GM19455 (cell line): ENCODE measurements around the gene NAMPT.
"Not testable (repeated sequence)": the region's sequence is repeated elsewhere in the genome, so short reads cannot be mapped to it uniquely, and the experiment has no call there.

Source experiments
- ATAC-seq: cut with Tn5 transposase; IDR thresholded peaks from one replicate; pipeline ENCODE4 v1.9.1; 2021; ENCODE audit not compliant: unreplicated experiment

The NAMPT gene

GRCh38 chr7:106236065-106236464 lies 48.7 kb downstream of the NAMPT start:
- no peak for ATAC-seq

DNA sequence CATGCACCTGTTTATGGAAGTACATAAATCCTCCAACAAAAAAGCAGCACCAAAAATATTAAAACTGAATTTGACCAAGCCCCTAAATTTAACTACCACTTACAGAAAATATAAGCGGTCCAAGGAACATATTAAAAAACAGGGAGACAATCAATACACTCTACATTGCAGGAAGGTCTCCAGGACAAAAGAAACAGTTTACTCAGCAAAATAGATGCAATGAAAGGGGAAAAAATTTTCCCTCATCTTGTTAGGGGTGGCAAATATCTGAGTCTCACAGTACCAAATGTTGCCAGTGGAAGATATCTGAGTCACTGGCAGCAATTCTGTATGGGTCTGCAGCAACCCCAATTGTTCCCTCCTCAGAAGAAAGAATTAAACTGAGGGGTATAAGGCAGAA lies 50.4 kb downstream of the NAMPT start:
- ATAC-seq = no peak

GRCh38 chr7:106231856-106232490 lies 52.8 kb downstream of the NAMPT start:
- ATAC-seq = no peak

DNA sequence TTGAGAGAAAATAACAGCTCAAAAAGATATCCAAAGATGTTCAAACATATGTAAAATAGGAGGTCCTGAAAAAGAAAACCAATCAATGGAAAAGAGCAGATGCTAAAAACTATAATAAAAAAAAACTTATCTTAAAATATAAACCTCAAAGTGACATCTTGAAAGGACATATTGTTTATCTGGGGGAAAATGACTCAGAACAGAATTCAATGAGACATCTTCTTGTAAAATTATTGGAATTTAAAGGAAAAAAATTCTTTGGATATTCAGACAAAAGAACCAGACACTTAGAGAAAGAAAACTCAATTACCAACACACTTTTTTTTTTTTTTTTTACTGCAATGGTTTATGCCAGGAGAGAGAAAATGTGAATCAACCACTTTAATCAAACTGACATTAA lies 58.9 kb downstream of the NAMPT start:
- ATAC-seq = no peak

DNA sequence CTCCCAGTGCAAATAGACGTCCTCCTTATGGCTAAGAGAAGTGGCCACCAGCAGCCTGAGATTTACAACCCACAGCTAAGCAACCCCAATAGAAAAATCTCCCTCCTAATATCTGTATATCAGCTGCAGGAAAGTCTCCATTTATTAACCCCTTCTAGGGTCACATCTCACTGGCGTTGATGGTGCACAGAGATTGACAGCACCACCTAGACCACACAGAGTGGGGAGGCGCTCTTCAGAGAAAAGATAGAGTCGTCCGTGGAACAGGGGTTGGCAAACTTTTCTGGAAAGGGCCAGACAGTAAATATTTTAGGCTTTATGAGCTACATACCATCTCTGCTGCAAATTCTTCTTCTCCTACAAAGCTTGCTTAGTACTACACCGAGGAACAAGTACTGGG lies 60.0 kb downstream of the NAMPT start:
- ATAC-seq = no peak

- ATAC-seq = no peak
Observed at GRCh38 chr7:106223156-106223555, 61.6 kb downstream of the NAMPT start.

DNA sequence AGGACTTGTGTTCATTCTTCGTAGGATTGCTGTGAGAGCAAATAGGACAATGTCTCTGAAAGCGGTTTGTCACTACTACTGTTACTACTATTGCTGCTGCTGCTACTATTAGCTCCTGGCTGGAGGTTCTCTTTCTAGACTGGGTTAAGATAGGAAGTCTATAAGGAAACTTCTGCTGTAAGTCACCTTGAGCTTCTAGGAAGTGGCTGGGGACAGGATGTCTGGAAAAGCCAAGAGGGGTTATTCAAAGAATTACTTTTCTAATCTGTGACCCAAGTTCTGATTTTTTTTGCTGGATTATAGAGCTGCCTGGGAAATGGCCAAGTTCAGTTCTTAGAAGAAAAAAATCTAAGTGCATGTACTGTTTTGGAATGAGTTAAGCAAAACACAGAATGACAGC lies 62.2 kb downstream of the NAMPT start:
- no peak for ATAC-seq

GRCh38 chr7:106220307-106220706 lies 64.5 kb downstream of the NAMPT start:
- no peak for ATAC-seq

GRCh38 chr7:106219170-106219569 lies 65.6 kb downstream of the NAMPT start:
- no peak for ATAC-seq

DNA sequence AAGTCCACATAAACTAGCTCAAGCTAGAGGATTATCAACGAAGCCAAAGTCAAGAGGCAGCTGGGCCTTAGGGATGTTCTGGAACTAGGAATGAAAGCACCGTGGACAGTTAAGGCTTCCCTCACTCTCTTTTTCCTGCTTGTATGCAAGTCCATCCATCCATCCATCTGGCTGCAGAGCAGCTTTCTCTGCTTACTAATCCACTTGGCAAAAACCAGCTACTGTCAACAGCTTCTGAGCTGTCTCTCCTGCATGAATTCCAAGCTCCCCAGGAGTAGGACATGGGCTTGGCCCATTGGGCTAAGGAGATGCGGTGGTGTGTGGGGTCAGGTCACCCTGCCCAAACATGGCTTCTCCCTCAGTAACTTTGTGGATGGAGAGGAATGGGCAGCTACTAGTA lies 66.2 kb downstream of the NAMPT start:
- ATAC-seq = no peak

- ATAC-seq = no peak
Observed at GRCh38 chr7:106216923-106217542, 67.8 kb downstream of the NAMPT start.

DNA sequence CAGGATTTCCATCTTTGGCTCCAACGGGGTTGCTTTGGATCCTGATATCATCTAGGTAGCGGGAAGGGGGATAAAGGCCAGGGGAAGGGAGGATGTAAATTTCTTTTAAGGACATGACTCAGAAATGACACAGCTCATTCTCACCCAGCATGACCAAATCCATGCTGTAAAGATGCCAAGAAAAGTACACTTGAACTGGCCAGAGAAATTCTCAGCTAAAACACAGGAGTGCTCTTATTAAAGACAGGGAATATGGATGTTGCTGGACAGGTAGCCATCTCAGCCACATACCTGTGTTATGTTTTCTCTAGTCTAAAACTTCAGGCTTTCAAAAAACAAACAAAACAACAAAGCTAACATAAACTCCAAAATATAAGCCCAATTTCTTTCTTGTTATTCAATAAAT lies 68.3 kb downstream of the NAMPT start:
- no peak for ATAC-seq

DNA sequence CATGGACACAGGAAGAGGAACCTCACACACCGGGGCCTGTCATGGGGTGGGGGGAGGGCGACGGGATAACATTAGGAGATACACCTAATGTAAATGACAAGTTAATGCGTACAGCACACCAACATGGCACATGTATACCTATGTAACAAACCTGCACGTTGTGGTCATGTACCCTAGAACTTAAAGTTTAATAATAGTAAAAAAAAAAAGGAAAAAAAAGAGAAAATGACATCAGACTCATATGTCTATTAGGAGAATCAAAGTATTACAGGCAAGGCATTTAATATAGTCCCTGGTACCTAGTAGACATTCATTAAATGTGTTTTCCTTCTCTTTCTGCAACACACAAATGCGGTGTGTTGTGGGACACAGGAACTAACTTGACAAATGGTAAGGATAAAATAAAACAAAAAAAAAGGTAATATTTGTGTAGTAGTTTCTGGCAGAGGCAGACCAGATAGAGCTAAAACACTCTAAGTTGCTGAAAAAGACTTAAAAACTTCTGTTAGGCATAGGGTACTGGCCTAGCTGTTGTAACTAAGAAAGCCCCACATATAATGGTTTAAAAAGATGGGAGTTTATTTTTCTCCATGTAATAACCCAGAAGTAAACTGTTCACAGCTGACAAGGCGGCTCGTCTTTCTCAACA lies 68.8 kb downstream of the NAMPT start:
- ATAC-seq = no peak

DNA sequence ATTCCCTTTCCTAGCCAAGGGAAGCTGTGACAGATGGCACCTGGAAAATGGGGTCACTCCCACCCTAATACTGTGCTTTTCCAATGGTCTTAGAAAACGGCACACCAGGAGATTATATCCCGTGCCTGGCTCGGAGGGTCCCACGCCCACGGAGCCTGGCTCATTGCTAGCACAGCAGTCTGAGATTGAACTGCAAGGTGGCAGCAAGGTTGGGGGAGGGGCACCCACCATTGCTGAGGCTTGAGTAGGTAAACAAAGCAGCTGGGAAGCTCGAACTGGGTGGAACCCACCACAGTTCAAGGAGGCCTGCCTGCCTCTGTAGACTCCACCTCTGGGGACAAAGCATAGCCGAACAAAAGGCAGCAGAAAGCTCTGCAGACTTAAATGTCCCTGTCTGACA lies 75.8 kb downstream of the NAMPT start:
- ATAC-seq = not testable (repeated sequence)

GRCh38 chr7:106206826-106207541 lies 77.8 kb downstream of the NAMPT start:
- no peak for ATAC-seq

GRCh38 chr7:106205621-106206222 lies 79.1 kb downstream of the NAMPT start:
- ATAC-seq = no peak

DNA sequence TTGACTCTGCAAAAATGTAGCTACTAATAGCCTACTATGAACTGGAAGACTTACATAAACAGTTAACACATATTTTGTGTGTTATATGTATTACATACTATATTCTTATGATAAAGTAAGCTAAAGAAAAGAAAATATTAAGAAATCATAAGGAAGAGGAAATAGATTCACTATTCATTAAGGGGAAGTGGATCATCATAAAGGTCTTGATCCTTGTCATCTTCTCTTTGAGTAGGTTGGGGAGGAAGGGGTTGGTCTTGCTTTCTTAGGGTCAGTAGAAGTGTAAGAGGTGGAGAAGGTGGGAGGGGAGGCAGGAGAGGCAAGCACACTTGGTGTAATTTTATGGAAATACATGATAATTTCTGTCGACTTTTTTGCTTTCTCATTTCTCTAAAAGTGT lies 81.3 kb downstream of the NAMPT start:
- ATAC-seq = no peak

DNA sequence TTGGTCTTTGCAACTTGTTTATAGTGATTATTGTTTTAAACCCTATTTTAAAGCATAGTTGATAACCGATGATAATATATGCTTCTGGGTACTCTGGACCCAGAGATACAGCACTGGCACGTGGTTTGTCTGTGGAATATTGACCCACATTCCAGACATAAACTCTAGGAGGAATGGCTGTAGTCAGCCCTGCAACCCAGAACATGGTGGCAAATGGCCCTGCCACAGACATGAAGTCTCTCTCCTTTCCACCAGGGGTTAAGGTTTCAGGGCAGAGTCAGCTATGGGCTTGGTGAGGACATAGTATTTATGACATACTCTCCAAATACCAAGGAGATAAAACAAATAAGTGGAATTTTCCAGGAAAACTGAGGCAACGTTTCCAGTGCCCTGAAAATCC lies 83.6 kb downstream of the NAMPT start:
- no peak for ATAC-seq

DNA sequence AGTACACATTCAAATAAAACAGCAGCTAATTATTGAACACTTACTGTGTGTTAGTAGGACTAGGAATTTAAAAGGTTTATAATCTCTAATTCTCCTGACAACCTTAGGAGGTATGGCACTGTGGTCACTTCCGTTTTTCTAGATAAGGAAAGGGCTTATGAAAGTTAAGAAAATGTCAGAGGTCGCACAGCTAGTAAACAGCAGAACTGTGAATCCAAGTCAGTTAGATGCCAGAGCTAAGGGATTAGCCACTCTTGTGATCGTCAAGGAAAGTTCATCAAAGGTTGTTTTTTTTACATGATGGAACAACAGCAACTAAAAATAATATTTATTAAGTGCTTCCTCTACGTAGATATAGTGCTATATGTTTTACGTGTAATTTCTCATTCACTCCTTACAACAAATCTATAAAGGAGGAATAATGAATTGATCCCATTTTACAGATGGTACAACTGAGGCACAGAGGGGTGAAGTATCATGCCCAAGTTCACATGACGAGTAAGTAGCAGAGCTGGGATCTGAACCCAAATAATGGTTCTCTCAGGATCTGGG lies 84.9 kb downstream of the NAMPT start:
- ATAC-seq = no peak

DNA sequence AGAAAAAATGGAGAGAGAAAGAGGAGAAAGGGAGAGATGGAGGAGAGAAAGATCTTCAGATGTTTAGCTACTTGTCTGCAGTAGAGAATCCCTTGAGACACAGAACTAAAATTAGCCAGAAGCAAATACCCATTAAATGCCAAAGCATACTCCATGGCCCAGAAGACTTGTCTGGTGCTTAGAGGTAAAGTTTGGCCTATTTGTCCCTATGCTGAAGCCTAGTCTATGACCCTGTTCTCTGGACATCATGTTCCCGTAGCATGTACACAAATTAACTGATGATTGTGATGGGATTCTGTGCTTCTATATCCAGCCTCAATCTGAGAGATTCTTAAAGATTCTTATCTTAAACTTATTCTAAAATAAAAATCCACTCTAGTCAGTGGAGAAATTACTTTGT lies 85.8 kb downstream of the NAMPT start:
- ATAC-seq = no peak
